ENCODE results near the gene MKKS. TPM values are rescaled to one million over a fixed set of nuclear protein-coding genes. Genes with fewer than 3 reads are reported as not detected.

The MKKS gene
- polyA plus RNA-seq, 1 donor (not counting 4 experiments of a cell fraction or from before 2014, with no cell fraction given): 24.8 TPM

DNA sequence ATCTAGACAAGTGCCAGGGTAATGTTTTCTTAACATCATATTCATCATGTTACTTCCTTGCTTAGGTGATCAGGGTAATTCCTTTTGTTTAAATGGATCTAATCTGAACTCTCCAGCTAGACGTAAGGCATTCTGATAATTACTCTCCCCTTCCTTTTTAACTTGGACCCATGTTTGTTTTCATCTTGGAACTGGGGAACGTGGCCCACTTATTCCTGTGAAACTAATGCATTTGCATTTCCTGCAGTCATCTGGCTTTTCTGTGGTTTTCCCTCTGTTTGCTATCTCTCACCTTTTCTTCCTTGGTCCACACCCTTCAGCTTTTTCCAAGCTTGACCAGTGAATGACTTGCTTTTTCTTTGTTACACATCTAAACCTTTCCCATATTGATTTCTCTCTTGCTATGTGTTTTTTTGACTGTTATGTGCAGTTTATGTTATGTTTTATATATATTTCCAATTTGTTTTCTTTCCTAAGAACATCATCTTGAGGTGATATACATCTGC lies 34.4 kb upstream of the MKKS start:
- no peak overlapping the region for H3K4me3 ChIP-seq (ENCODE audit: control insufficient read depth in 2 of 3, extremely low read depth in 1 of 3, insufficient read depth in 2 of 3, low read depth in 1 of 3, low read length in 3 of 3)
- no peak overlapping the region for H2AFZ ChIP-seq (ENCODE audit: control insufficient read depth, low read length)
- no peak overlapping the region for H3K9ac ChIP-seq (ENCODE audit: control insufficient read depth, extremely low read depth, insufficient read depth, low read length)
- dilution Hi-C loops (cut with MboI; ENCODE audit: extremely low pct_ligation_motif_present, low sequenced_read_pairs): no loop called here
- FAIRE-seq: no peak
- H3K27me3 ChIP-seq (ENCODE audit: control insufficient read depth, extremely low read depth, insufficient read depth, low read length): no peaks in the 10 kb centered on the region
- H3K4me1 ChIP-seq (ENCODE audit: control insufficient read depth, extremely low read depth, insufficient read depth, low read length): peaks cover 6% of the 10 kb centered on the region
- H4K20me1 ChIP-seq (ENCODE audit: control insufficient read depth, extremely low read depth, insufficient read depth, low read length): no peaks in the 10 kb centered on the region
- peaks cover 9% of the 10 kb centered on the region for H3K79me2 ChIP-seq (ENCODE audit: control insufficient read depth, insufficient read depth, low read length)
- no peaks in the 10 kb centered on the region for H3K9me1 ChIP-seq (ENCODE audit: control insufficient read depth, extremely low read depth, insufficient read depth, low read length)
- TF ChIP-seq, protein P1, sequence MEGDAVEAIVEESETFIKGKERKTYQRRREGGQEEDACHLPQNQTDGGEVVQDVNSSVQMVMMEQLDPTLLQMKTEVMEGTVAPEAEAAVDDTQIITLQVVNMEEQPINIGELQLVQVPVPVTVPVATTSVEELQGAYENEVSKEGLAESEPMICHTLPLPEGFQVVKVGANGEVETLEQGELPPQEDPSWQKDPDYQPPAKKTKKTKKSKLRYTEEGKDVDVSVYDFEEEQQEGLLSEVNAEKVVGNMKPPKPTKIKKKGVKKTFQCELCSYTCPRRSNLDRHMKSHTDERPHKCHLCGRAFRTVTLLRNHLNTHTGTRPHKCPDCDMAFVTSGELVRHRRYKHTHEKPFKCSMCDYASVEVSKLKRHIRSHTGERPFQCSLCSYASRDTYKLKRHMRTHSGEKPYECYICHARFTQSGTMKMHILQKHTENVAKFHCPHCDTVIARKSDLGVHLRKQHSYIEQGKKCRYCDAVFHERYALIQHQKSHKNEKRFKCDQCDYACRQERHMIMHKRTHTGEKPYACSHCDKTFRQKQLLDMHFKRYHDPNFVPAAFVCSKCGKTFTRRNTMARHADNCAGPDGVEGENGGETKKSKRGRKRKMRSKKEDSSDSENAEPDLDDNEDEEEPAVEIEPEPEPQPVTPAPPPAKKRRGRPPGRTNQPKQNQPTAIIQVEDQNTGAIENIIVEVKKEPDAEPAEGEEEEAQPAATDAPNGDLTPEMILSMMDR (optimal IDR thresholded peaks at IDR 0.05 in 1 of 3, IDR thresholded peaks at IDR 0.05 in 1 of 3, conservative IDR thresholded peaks at IDR 0.05 in 1 of 3; ENCODE audit: extremely low read depth in 1 of 3, insufficient read depth in 2 of 3, low read length in 3 of 3): no peak
- TF ChIP-seq EZH2 (IDR thresholded peaks at IDR 0.05; ENCODE audit: low read length): no peak
- H3K27ac ChIP-seq (ENCODE audit: control insufficient read depth, insufficient read depth, low read length): no peak overlapping the region
- H3K4me2 ChIP-seq (ENCODE audit: control insufficient read depth, extremely low read depth, insufficient read depth, low read depth, low read length): no peak overlapping the region
- no peak for DNase-seq (ENCODE audit: low read depth, low spot score)
- H3K9me3 ChIP-seq (ENCODE audit: control insufficient read depth, low read depth, low read length): peaks cover 2% of the 10 kb centered on the region
- H3K36me3 ChIP-seq (ENCODE audit: control insufficient read depth in 2 of 2, extremely low read depth in 1 of 2, insufficient read depth in 2 of 2, low read length in 2 of 2): no peaks in the 10 kb centered on the region

DNA sequence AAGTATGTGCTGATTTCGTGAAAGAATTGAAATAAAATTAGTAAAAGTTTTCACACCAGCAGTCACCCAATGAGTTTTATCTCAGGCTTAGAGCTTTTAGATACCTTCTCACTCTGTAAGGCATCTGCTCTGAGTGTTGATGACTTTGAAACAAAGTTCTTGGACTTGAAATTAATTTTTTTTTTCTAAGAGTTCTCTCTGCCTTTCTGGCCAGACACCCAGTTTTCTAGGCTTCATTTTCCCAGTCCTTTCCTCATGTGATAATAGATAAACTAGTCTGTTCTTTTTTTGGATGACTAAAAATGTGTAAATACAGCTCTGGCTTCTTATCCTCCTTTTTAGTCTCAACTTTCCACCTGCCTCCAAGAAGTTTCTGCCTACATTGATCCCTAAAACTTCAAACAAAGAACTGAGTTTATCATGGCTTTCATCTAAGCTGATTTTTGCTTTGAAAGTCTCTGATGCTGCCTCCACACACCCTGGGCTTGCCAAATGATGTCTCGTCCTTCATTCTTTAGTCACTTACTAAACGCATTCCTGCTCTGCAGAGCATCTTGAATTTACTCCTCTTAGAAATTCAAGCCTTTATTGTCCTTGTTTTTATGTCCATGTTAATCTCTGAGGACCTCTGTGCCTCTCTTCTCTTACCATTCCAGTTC lies 33.8 kb upstream of the MKKS start:
- no peak for FAIRE-seq
- no peak for DNase-seq (ENCODE audit: low read depth, low spot score)
- Histone ChIP-seq H3K4me3 (ENCODE audit: control insufficient read depth in 2 of 3, extremely low read depth in 1 of 3, insufficient read depth in 2 of 3, low read depth in 1 of 3, low read length in 3 of 3) (no peak overlapping the region), H3K27me3 (ENCODE audit: control insufficient read depth, extremely low read depth, insufficient read depth, low read length) (no peaks in the 10 kb centered on the region), H3K9me1 (ENCODE audit: control insufficient read depth, extremely low read depth, insufficient read depth, low read length) (no peaks in the 10 kb centered on the region), H2AFZ (ENCODE audit: control insufficient read depth, low read length) (no peak overlapping the region), H3K4me1 (ENCODE audit: control insufficient read depth, extremely low read depth, insufficient read depth, low read length) (peaks cover 6% of the 10 kb centered on the region), H3K9me3 (ENCODE audit: control insufficient read depth, low read depth, low read length) (peaks cover 2% of the 10 kb centered on the region), H4K20me1 (ENCODE audit: control insufficient read depth, extremely low read depth, insufficient read depth, low read length) (no peaks in the 10 kb centered on the region), H3K9ac (ENCODE audit: control insufficient read depth, extremely low read depth, insufficient read depth, low read length) (no peak overlapping the region), H3K4me2 (ENCODE audit: control insufficient read depth, extremely low read depth, insufficient read depth, low read depth, low read length) (no peak overlapping the region), H3K27ac (ENCODE audit: control insufficient read depth, insufficient read depth, low read length) (no peak overlapping the region), H3K36me3 (ENCODE audit: control insufficient read depth in 2 of 2, extremely low read depth in 1 of 2, insufficient read depth in 2 of 2, low read length in 2 of 2) (no peaks in the 10 kb centered on the region), H3K79me2 (ENCODE audit: control insufficient read depth, insufficient read depth, low read length) (peaks cover 9% of the 10 kb centered on the region)
- TF ChIP-seq EZH2 (IDR thresholded peaks at IDR 0.05; ENCODE audit: low read length): no peak
- dilution Hi-C loops (cut with MboI; ENCODE audit: extremely low pct_ligation_motif_present, low sequenced_read_pairs): no loop called here
